Measurements from ENCODE around the gene PTBP2. TPM values are rescaled to one million over a fixed set of nuclear protein-coding genes. Genes with fewer than 3 reads are reported as not detected.

The PTBP2 gene
- total RNA-seq, 1 donor from 2014 or later = 5.8 TPM

DNA sequence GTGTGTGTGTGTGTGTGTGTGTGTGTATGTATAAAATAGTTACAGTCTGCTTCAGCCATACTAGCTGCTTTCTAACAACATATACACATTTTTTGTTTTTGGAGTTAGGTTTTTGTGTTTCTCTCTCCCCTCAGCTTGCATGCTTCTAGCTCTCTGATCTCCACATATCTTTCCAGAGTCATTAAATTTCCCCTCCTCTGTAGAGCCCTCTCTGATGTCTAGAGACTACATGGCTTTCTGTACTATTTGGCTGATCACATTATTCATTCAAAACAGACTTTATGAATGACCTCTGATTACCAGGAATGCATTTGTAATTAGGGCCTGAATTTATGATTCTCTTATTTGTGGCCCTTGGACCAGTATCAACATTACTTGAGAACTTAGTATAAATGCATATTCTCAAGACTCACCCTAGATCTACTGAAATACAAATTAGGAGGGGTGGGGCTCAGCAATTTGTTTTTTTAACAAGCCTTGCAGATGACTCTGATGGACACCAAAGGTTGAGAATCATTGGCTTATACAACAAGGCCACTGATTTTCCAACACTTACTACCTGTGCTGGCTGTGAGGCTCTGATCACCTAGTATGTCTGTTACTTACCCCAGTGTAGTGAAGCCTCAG is 104.5 kb downstream of the PTBP2 start:
- ATAC-seq = no peak

DNA sequence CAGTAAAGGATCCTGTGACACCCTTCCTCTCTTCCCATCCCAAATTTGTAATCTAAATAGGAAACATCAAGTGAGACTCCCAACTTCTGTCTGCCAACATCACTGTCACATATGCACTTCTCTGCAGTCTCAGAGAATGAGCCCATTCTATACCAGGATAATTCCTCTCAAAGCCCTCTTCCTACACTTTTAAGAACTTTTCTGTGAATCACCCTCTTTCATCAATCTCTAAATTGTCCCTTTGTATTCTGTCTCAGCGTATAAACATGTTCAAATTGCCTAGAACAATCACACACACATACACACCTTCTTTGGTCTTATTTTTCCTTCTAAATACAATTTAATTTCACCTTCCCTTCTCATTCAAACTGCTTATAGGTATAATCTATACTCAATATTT is 111.8 kb downstream of the PTBP2 start:
- ATAC-seq = no peak

DNA sequence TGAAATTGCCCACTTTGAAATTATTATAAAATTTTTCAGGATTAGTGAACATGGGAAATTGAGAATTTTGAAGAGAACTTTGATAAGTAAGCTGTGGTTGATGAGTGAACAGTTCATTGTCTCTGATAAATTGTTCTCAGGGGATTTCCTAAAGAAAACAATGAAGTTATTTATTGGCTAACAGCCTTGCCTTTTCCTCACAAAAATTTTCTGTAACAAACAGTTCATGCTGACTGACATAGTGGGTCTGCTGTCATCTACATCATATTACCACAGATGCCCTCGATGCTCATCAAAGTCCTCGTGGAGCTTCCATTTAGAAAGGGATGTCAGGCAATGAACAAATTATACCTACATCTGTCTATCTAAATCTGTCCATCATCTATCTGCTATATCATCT is 113.4 kb downstream of the PTBP2 start:
- no peak for ATAC-seq

DNA sequence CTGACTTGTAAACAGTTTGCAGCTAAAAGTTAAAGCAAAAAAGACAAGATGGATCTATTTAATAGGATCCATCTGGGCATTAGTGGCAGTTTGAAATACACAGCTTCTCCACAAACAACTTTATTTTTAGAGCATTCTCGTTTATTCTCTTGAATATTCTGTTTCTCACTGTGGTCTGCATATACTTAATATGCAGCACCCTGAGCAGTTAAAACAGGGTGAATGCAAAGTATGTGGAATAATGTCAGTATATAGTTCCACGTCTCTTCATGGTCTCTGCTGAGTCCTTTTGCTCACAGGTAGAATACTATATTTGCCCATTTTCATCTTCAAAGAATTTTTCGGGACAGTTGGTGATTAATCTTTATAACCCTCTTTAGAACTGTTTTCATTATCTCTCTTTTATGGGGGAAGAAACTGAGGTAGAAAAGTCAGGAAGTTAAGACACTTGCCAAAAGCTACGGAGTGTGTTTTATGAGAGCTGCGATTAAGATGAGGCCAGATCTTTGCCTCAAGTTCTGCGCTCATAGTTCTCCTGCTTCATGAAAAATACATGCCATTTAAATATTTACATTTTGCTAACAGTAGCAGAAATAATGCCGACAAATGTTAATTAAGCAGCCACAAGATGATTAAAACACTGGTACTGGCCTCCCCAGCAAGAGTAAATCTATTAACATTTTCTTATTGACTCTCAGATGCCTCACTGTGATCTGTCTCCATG is 115.6 kb downstream of the PTBP2 start:
- ATAC-seq = no peak

DNA sequence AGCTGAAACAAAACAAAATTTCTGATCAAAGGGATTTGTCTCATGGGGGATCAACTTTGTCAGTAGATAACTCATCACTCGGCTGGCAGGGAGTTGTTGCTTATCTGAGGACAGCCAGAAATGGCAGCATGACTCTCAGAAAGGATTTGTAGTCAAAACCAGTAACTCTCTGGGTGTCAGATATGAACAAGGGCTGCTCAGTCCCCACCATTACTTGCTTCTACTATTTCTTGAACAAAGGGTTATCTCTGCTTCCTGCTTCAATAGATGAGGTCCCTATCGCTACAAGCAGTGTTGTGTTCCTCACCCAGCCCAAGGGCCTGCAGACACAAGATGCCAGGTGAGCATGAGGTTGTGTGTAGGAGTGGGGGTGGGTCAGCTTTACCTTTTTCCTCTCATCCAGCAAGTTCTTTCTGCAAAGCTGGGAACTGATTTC is 116.2 kb downstream of the PTBP2 start:
- no peak for ATAC-seq

DNA sequence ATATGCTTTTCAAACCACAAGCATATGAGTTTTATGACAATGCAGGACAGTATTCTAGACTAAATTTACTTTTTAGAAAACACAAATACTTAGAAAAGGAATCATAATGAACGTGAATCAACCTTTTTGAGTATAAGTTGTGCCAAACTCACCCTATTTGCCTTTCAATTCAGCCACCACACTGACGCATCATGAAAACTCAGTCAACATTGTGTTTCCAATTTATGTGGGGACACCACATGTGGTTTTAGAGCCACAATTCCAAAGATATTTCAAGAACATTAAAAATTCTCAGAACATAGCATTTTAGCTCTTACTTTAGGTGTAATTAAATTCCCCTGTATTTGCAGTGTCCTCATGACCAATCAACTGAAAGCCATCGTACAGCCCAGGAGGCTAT is 118.8 kb downstream of the PTBP2 start:
- no peak for ATAC-seq

DNA sequence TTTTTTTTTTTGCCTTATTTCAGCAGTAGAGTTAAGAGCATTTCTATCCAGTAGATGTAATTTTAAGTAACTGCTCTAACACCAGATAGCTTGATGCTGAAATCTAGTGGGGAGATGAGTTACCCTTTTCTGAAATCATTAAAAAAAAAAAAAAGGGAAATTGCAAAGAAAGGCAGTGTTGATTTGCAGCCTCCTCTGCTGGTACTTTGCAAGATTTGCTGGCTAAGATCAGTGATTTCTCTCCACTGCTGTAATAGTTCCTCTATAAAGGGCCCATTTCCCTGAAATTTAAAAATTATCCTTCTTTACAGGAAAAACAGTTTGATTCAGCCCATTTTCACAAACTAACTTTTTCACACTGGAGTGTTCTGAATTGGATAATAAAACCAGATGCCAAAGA is 120.6 kb downstream of the PTBP2 start:
- ATAC-seq = no peak

DNA sequence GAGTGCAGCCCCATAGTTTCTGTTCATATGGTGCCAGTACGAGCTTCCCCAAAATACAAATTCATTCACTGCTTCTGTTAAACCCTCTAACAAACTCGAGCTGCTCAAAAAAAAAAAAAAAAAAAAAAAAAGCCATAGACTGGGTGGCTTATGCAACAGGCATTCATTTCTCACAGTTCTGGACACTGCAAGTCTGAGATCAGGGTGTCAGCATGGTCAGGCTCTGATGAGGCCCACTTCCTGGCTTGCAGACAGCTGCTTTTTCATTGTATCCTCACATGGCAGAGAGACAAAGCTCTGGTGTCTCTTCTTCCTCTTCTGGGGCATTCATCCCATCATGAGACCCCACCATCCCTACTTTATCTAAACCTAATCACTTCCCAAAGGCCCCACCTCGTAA is 121.6 kb downstream of the PTBP2 start:
- no peak for ATAC-seq

DNA sequence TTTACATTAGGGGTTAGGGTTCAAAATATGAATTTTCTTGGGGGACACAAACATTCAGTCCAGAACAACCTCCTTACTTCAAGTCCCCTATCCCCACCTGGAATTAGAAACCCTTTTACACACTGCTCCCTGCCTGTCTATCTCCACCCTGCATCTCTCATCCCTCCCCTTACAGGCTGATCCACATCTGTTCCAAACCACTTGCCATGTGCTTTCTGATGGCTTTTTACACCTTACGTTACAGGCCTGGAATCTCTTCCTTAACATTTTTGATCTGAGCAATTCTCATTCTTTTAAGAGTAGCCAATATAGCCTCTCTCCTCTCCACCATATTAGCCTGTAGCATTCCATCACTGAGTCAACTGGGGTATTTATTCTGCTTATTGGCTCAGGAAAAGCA is 122.0 kb downstream of the PTBP2 start:
- ATAC-seq = no peak

DNA sequence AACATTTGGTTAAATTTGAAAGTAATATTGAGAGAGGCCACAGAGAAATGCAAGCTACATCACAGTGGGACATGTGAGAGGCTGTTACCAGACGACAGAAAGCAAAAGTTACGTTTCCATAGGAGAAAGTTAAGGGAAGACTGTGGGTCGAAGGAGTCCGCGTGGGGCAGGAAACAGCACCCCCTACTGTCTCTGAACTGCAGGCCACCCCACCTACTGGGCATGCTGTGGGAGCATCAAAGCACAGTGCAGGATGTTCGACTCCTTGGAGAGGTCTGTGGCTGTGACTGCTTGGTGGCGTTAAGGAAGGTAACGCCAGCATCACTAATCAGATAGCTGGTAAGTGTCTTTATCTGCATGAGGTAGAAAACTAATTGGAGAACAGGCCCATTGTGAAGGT is 123.9 kb downstream of the PTBP2 start:
- peak; percentile 48 for ATAC-seq

DNA sequence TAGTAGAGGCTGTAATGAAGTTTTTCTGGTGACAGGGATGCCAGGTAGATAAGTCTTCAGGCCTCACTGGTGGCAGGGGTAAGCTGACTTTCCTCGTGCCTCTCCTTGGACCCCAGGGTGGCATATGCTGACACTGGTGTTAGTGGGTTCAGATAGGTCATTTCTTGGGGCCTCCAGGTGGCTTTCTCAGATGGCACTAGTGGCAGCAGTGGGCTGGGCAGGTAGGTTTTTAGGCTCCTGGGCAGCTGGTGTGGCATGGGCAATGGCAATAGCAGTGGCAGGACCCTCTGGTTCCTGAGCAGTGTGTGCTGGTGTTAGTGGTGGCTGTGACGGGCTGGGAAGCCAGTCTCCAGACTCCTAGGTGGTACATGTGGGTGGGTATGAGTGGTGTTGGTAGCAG is 140.3 kb downstream of the PTBP2 start:
- no peak for ATAC-seq

DNA sequence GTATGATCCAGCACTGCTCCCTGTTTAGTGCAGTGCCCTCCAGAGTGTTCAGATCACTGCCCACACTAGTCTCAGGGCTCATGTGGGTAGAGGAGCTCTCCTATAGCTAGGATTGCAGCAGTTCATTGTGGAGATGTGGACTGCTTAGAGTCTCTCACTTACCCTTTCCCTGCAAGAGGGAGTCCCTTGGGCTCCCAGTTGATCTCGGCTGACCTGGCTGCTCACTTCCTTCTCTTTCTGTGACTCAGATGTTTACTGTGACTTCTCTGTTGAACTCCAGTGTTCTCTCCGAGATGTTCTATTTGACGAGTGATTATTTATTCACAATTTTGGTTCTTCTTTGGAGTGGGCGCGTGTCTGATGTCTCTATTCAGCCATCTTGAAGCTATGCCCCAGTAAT is 141.9 kb downstream of the PTBP2 start:
- ATAC-seq = no peak
